ENCODE results near the gene GSN. TPM values are rescaled to one million over a fixed set of nuclear protein-coding genes. Genes with fewer than 3 reads are reported as not detected.

GSN gene
- total and polyA plus RNA-seq, 2 of the 8 experiments (the other 6 are each of a cell fraction or from before 2014, with no cell fraction given), result 52.3 to 94.5 TPM

DNA sequence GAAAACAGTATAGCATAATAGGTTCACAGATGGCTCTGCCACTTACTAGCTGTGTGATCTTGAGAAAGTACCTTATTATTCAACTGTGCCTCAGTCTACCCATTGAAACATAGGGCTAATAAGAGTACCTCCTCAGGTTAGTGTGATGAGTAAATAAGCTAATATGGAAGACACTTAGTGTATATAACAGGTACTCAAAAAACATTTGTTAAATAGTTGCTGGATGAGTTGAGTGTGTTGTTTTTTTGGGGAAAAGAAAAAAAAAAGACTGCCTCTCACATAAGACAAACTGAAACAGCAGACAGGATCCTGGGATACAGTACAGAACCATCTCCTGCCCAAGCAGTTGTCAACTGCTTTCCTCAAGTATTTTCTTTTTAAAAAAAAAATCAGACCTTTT, 96.9 kb downstream of the GSN start:
- CTCF ChIA-PET (ENCODE audit: partially characterized antibody), result interaction anchor here (0.8 to 1.5 kb wide), 3 partner anchors 22 to 75 kb away, joined by 3 read pairs; no protein-coding TSS in a partner anchor
- Histone ChIP-seq H3K36me3 (ENCODE audit: control insufficient read depth in 2 of 4, insufficient read depth in 4 of 4, low read length in 3 of 4) (peaks cover 0 to 4% (median 0%) of the 10 kb centered on the region in 4 experiments; a peak in 1 of 8 replicates), H3K14ac (ENCODE audit: insufficient read length) (no peak overlapping the region), H2BK120ac (replicated peaks; ENCODE audit: low read depth, low read length) (no peak overlapping the region), H2BK15ac (ENCODE audit: low read length) (no peak overlapping the region), H3K79me2 (ENCODE audit: control insufficient read depth in 1 of 2, insufficient read depth in 2 of 2, low read length in 2 of 2) (no peaks in the 10 kb centered on the region), H2BK20ac (ENCODE audit: low read length) (no peak overlapping the region), H2BK5ac (ENCODE audit: low read depth, low read length) (no peak overlapping the region), H2BK12ac (ENCODE audit: low read depth, low read length) (no peak overlapping the region), H3K79me1 (ENCODE audit: low read depth, low read length) (no peaks in the 10 kb centered on the region), H3K27ac (ENCODE audit: low read depth, low read length) (no peak overlapping the region), H4K5ac (ENCODE audit: insufficient read length, low read depth, low read length) (no peak overlapping the region), H3K18ac (ENCODE audit: extremely low read depth, low read length) (no peak overlapping the region), H4K20me1 (replicated peaks in 1 of 2; ENCODE audit: control insufficient read depth in 1 of 2, insufficient read depth in 2 of 2, low read length in 2 of 2) (no peaks in the 10 kb centered on the region), H4K91ac (replicated peaks; ENCODE audit: insufficient read length, low read length) (no peak overlapping the region), H3K23me2 (ENCODE audit: low read depth, low read length) (peaks cover 4% of the 10 kb centered on the region), H2AFZ (ENCODE audit: low read length) (no peak overlapping the region), H3K4ac (replicated peaks; ENCODE audit: insufficient read length, low read depth, low read length) (no peak overlapping the region), H3K9ac (replicated peaks in 1 of 4; ENCODE audit: extremely low read depth in 1 of 4, low read depth in 3 of 4, low read length in 3 of 4) (no peak overlapping the region), H3K9me3 (ENCODE audit: insufficient read depth in 2 of 2, low read depth in 1 of 2, low read length in 1 of 2) (no peaks in the 10 kb centered on the region), H2AK5ac (ENCODE audit: low read depth, low read length) (no peak overlapping the region), H3K23ac (ENCODE audit: insufficient read length) (no peak overlapping the region), H3K4me2 (ENCODE audit: insufficient read depth in 1 of 2, low read depth in 2 of 2, low read length in 2 of 2) (no peak overlapping the region), H3K4me3 (ENCODE audit: extremely low read depth in 1 of 4, insufficient read depth in 2 of 4, low read depth in 3 of 4, low read length in 4 of 4) (no peak overlapping the region), H3K56ac (replicated peaks; ENCODE audit: insufficient read length, low read depth, low read length) (no peak overlapping the region), H3K4me1 (replicated peaks in 1 of 4; ENCODE audit: control insufficient read depth in 3 of 4, insufficient read depth in 4 of 4, low read length in 3 of 4) (peaks cover 0 to 7% (median 4%) of the 10 kb centered on the region in 4 experiments; a peak in 3 of 7 replicates), H4K8ac (ENCODE audit: extremely low read depth, insufficient read depth, low read length) (no peak overlapping the region), H3K27me3 (replicated peaks in 1 of 4; ENCODE audit: control insufficient read depth in 3 of 4, extremely low read depth in 1 of 4, insufficient read depth in 3 of 4, low read length in 3 of 4) (peaks cover 0 to 12% (median 9%) of the 10 kb centered on the region in 4 experiments; a peak in 3 of 7 replicates)
- FAIRE-seq (no peak), DNase-seq (ENCODE audit: low read depth in 1 of 2, low spot score in 2 of 2) (no peak)
- POLR2A ChIA-PET (ENCODE audit: partially characterized antibody), result interaction anchor here (1.5 kb wide), 1 partner anchor 21 kb away, joined by 4 read pairs; no protein-coding TSS in a partner anchor
- TF ChIP-seq CTBP2 (IDR thresholded peaks at IDR 0.05; ENCODE audit: borderline replicate concordance, insufficient read depth, insufficient read length, low read length) (no peak), ZNF274 (IDR thresholded peaks at IDR 0.05; ENCODE audit: borderline replicate concordance, extremely low read depth, low read length) (no peak), ATF2 (IDR thresholded peaks at IDR 0.05; ENCODE audit: low read length) (no peak), ASH2L (IDR thresholded peaks at IDR 0.05; ENCODE audit: low read length) (no peak), SUZ12 (IDR thresholded peaks at IDR 0.05; ENCODE audit: low read length) (no peak), EGR1 (IDR thresholded peaks at IDR 0.05; ENCODE audit: borderline replicate concordance, low read depth, low read length) (no peak), TAF7 (optimal IDR thresholded peaks at IDR 0.05; ENCODE audit: borderline replicate concordance, low read depth, low read length) (no peak), RBBP5 (IDR thresholded peaks at IDR 0.05; ENCODE audit: borderline replicate concordance, low read depth, low read length) (no peak), CEBPB (IDR thresholded peaks at IDR 0.05; ENCODE audit: low read depth, low read length) (no peak), MAFK (IDR thresholded peaks at IDR 0.05; ENCODE audit: low read depth, low read length) (no peak), CBX8 (IDR thresholded peaks at IDR 0.05; ENCODE audit: borderline replicate concordance, low read depth, low read length) (no peak), CHD1 (IDR thresholded peaks at IDR 0.05; ENCODE audit: low read depth, low read length) (no peak), NRF1 (IDR thresholded peaks at IDR 0.05; ENCODE audit: low read depth, low read length) (no peak), RFX5 (IDR thresholded peaks at IDR 0.05; ENCODE audit: borderline replicate concordance, low read depth, low read length) (no peak)

Measured in H1 (cell line).